Osteoblast (primary cell): ENCODE results near the gene MLH3. TPM values are rescaled to one million over a fixed set of nuclear protein-coding genes. Genes with fewer than 3 reads are reported as not detected.

ENCODE experiments used
- DNase-seq: peaks from one replicate; pipeline ENCODE4 v3.0.0; 2011; ENCODE audit warnings: low spot score, mixed read lengths; ENCODE audit not compliant: insufficient read length; ENCODE audit errors: missing footprints
- H2AFZ ChIP-seq: 2 replicates; pipeline ENCODE4 v1.6.0; 2011; ENCODE audit warnings: mild to moderate bottlenecking, low read length
- H3K27ac ChIP-seq: 2 replicates; pipeline ENCODE4 v1.5.1; 2011; ENCODE audit warnings: mild to moderate bottlenecking, low read depth, low read length, moderate library complexity
- H3K27me3 ChIP-seq: 2 replicates; pipeline ENCODE4 v1.6.0; 2012; ENCODE audit warnings: mild to moderate bottlenecking, control low read depth, inconsistent platforms, low read length, moderate library complexity; ENCODE audit not compliant: insufficient read depth
- H3K36me3 ChIP-seq: 2 replicates; pipeline ENCODE4 v1.5.1; 2011; ENCODE audit warnings: mild to moderate bottlenecking, low read length, control low read depth, moderate library complexity; ENCODE audit not compliant: insufficient read depth
- H3K4me1 ChIP-seq: 2 replicates; pipeline ENCODE4 v1.5.1; 2011; ENCODE audit warnings: mild to moderate bottlenecking, low read length, control low read depth, moderate library complexity; ENCODE audit not compliant: insufficient read depth
- H3K4me2 ChIP-seq: 2 replicates; pipeline ENCODE4 v1.6.0; 2011; ENCODE audit warnings: mild to moderate bottlenecking, low read length; ENCODE audit not compliant: insufficient read depth
- H3K4me3 ChIP-seq: fragments of 200-600 bp; sonication (generic); 3 replicates; pipeline ENCODE4 v1.5.1; 2012; ENCODE audit warnings: mild to moderate bottlenecking, low read length, inconsistent platforms; ENCODE audit not compliant: insufficient read depth
- H3K79me2 ChIP-seq: 2 replicates; pipeline ENCODE4 v1.6.0; 2012; ENCODE audit warnings: mild to moderate bottlenecking, low read length, control low read depth, inconsistent platforms; ENCODE audit not compliant: insufficient read depth
- H3K9me3 ChIP-seq: 2 replicates; pipeline ENCODE4 v1.5.1; 2011; ENCODE audit warnings: low read depth, low read length, control low read depth
- H4K20me1 ChIP-seq: 2 replicates; pipeline ENCODE4 v1.6.0; 2012; ENCODE audit warnings: mild to moderate bottlenecking, low read length, control low read depth; ENCODE audit not compliant: insufficient read depth
- total RNA-seq: library from RNA; depleted of rRNA; stranded (reverse); fragments of >200 nt; gene quantifications from 2 replicates; pipeline ENCODE4 v1.2.3, GENCODE V29; 2012
- TF ChIP-seq, protein P1 (sequence below): IDR thresholded peaks from 2 replicates; pipeline ENCODE4 v1.5.1; 2011; ENCODE audit warnings: mild to moderate bottlenecking, low read depth, low read length, moderate library complexity; ENCODE audit errors: extremely low read depth

The MLH3 gene
- total RNA-seq, 1 donor, result 40.5 TPM

- TF ChIP-seq, protein P1, sequence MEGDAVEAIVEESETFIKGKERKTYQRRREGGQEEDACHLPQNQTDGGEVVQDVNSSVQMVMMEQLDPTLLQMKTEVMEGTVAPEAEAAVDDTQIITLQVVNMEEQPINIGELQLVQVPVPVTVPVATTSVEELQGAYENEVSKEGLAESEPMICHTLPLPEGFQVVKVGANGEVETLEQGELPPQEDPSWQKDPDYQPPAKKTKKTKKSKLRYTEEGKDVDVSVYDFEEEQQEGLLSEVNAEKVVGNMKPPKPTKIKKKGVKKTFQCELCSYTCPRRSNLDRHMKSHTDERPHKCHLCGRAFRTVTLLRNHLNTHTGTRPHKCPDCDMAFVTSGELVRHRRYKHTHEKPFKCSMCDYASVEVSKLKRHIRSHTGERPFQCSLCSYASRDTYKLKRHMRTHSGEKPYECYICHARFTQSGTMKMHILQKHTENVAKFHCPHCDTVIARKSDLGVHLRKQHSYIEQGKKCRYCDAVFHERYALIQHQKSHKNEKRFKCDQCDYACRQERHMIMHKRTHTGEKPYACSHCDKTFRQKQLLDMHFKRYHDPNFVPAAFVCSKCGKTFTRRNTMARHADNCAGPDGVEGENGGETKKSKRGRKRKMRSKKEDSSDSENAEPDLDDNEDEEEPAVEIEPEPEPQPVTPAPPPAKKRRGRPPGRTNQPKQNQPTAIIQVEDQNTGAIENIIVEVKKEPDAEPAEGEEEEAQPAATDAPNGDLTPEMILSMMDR, result no peak
- H3K9me3 ChIP-seq, result no peaks in the 10 kb centered on the region
- H3K4me1 ChIP-seq, result no peaks in the 10 kb centered on the region
- no peak overlapping the region for H3K4me3 ChIP-seq
- no peaks in the 10 kb centered on the region for H4K20me1 ChIP-seq
- peak; percentile 92 for DNase-seq
- no peak overlapping the region for H3K27ac ChIP-seq
- peak overlapping the region; percentile 85 for H2AFZ ChIP-seq
- H3K79me2 ChIP-seq, result no peaks in the 10 kb centered on the region
- no peaks in the 10 kb centered on the region for H3K27me3 ChIP-seq
- H3K4me2 ChIP-seq, result no peak overlapping the region
- no peaks in the 10 kb centered on the region for H3K36me3 ChIP-seq
Observed at GRCh38 chr14:74973003-74973653, 78.1 kb downstream of the MLH3 start.

- H3K9me3 ChIP-seq, result no peaks in the 10 kb centered on the region
- DNase-seq, result no peak
- no peak overlapping the region for H3K4me3 ChIP-seq
- no peaks in the 10 kb centered on the region for H3K27me3 ChIP-seq
- TF ChIP-seq, protein P1, result no peak
- H3K79me2 ChIP-seq, result no peaks in the 10 kb centered on the region
- H4K20me1 ChIP-seq, result no peaks in the 10 kb centered on the region
- peaks cover 15% of the 10 kb centered on the region for H3K4me1 ChIP-seq
- no peaks in the 10 kb centered on the region for H3K36me3 ChIP-seq
- H2AFZ ChIP-seq, result no peak overlapping the region
- H3K4me2 ChIP-seq, result no peak overlapping the region
- no peak overlapping the region for H3K27ac ChIP-seq
Observed at GRCh38 chr14:74968811-74969210, 82.5 kb downstream of the MLH3 start.

- peak overlapping the region; percentile 67 for H3K27ac ChIP-seq
- DNase-seq, result no peak
- TF ChIP-seq, protein P1, result no peak
- H4K20me1 ChIP-seq, result no peaks in the 10 kb centered on the region
- peaks cover 15% of the 10 kb centered on the region for H3K4me1 ChIP-seq
- H3K79me2 ChIP-seq, result no peaks in the 10 kb centered on the region
- no peaks in the 10 kb centered on the region for H3K27me3 ChIP-seq
- H2AFZ ChIP-seq, result peak overlapping the region; percentile 41
- H3K9me3 ChIP-seq, result no peaks in the 10 kb centered on the region
- H3K4me2 ChIP-seq, result peak overlapping the region; percentile 29
- no peak overlapping the region for H3K4me3 ChIP-seq
- H3K36me3 ChIP-seq, result no peaks in the 10 kb centered on the region
Observed at GRCh38 chr14:74965486-74966153, 85.6 kb downstream of the MLH3 start.

DNA sequence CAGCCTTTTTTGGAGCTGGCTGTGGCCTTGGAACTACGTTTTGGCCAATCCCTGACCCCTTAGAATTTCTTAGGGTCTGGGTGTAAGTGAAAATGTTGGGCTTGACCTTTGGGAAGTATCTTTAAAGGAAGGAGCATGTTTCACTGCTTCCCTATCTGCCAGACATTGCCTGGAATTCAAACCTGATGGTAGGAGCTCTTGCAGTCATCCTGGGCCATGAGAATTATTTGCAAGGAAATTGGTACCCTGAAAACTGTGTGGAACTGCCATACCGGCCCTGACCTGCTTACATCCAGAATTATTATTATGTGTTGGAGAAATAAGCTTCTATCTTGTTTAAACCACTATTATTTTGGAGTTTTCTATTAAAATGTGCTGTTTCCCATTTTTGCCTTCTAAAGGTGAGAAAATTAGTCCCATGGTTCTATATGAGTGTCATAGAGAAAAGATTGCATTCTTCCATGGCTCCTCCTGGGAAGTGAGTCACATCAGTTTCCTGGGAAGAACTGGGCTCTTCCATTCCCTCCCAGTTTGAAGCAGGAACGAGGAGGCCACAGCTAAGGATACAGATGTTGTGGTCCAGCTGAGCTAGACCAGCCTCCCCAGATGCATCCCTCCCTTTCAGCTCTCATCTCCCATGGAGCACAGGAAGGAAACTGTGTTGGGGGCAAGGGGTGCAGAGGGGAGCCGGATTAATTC lies 86.3 kb downstream of the MLH3 start:
- Histone ChIP-seq H3K4me3 (no peak overlapping the region), H3K9me3 (no peaks in the 10 kb centered on the region), H2AFZ (peak overlapping the region; percentile 41), H3K27ac (peak overlapping the region; percentile 67), H3K4me1 (peaks cover 15% of the 10 kb centered on the region), H4K20me1 (no peaks in the 10 kb centered on the region), H3K27me3 (no peaks in the 10 kb centered on the region), H3K36me3 (no peaks in the 10 kb centered on the region), H3K79me2 (no peaks in the 10 kb centered on the region), H3K4me2 (peak overlapping the region; percentile 29)
- TF ChIP-seq, protein P1, result no peak
- DNase-seq, result no peak
